ENCODE data around the gene AP1S3.
"Not testable (repeated sequence)": the region's sequence is repeated elsewhere in the genome, so short reads cannot be mapped to it uniquely, and the experiment has no call there.

AP1S3 gene

DNA sequence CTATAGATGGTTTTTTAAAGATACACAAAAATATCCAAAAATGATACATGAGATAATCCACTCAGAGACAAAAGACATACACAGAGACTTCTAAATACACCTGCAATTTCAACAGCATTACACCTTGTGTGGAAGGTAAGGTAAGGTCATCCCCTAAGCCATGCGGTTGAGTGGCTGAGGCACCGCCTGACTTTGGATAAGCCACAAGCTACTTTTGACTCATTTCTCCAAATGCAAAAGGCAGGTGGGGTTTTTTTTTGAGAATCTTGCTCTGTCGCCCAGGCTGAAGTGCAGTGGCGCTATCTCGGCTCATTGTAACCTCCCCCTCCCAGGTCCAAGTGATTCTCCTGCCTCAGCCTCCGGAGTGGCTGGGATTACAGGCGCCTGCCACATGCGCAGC is 13.1 kb downstream of the AP1S3 start:
- no peak overlapping the region for H3K9ac ChIP-seq (ENCODE audit: low read depth, low read length)
- H3K27me3 ChIP-seq (ENCODE audit: control insufficient read depth, insufficient read depth, low read length) = no peaks in the 10 kb centered on the region
- no peaks in the 10 kb centered on the region for H3K36me3 ChIP-seq (ENCODE audit: control insufficient read depth, insufficient read depth, low read length)
- H3K27ac ChIP-seq (ENCODE audit: low read depth, low read length) = no peak overlapping the region
- peaks cover 13% of the 10 kb centered on the region for H3K4me1 ChIP-seq (ENCODE audit: control insufficient read depth, insufficient read depth, low read length)
- no peak overlapping the region for H3K4me3 ChIP-seq (ENCODE audit: low read depth, low read length)
- H3K9me3 ChIP-seq (ENCODE audit: control insufficient read depth, insufficient read depth, low read length) = no peaks in the 10 kb centered on the region

DNA sequence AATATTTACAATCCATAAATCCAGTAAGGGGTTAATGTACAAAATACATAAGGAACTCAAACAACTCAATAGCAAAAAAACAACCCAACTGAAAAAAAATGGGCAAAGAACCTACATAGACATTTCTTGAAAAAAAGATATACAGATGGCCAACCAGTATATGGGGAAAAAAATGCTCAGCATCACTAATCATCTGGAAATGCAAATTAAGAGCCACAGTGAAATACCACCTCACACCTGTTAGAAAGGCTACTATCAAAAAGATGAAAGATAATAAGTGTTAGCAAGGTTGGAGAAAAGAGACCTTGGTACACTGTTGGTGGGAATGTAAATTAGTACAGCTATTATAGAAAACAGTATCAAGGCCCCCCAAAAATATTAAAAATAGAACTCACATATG is 14.6 kb downstream of the AP1S3 start:
- no peak overlapping the region for H3K4me3 ChIP-seq (ENCODE audit: low read depth, low read length)
- H3K9me3 ChIP-seq (ENCODE audit: control insufficient read depth, insufficient read depth, low read length) = no peaks in the 10 kb centered on the region
- H3K9ac ChIP-seq (ENCODE audit: low read depth, low read length) = no peak overlapping the region
- no peaks in the 10 kb centered on the region for H3K36me3 ChIP-seq (ENCODE audit: control insufficient read depth, insufficient read depth, low read length)
- no peaks in the 10 kb centered on the region for H3K27me3 ChIP-seq (ENCODE audit: control insufficient read depth, insufficient read depth, low read length)
- no peak overlapping the region for H3K27ac ChIP-seq (ENCODE audit: low read depth, low read length)
- H3K4me1 ChIP-seq (ENCODE audit: control insufficient read depth, insufficient read depth, low read length) = peaks cover 13% of the 10 kb centered on the region

DNA sequence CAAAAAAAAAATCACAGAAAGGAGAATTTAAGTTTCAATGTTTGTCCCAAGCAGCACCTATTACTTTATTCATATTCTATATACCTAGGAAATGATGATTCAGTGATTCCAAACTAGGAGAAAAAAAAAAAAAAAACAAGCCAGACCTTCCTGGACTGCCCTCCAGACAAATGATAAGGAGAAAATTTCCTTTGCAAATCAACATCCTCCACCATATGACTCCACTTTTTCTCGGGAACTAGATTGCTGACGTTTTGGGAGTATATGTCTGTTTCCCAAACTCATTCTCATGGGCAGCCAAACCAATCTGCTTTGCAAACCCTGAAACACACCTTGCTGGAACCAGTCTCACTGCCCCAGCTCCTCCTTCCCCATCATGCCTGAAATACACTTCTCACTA is 16.8 kb downstream of the AP1S3 start:
- Histone ChIP-seq H3K36me3 (ENCODE audit: control insufficient read depth, insufficient read depth, low read length) (no peaks in the 10 kb centered on the region), H3K9ac (ENCODE audit: low read depth, low read length) (no peak overlapping the region), H3K27me3 (ENCODE audit: control insufficient read depth, insufficient read depth, low read length) (no peaks in the 10 kb centered on the region), H3K4me3 (ENCODE audit: low read depth, low read length) (no peak overlapping the region), H3K27ac (ENCODE audit: low read depth, low read length) (no peak overlapping the region), H3K4me1 (ENCODE audit: control insufficient read depth, insufficient read depth, low read length) (peaks cover 13% of the 10 kb centered on the region), H3K9me3 (ENCODE audit: control insufficient read depth, insufficient read depth, low read length) (no peaks in the 10 kb centered on the region)

DNA sequence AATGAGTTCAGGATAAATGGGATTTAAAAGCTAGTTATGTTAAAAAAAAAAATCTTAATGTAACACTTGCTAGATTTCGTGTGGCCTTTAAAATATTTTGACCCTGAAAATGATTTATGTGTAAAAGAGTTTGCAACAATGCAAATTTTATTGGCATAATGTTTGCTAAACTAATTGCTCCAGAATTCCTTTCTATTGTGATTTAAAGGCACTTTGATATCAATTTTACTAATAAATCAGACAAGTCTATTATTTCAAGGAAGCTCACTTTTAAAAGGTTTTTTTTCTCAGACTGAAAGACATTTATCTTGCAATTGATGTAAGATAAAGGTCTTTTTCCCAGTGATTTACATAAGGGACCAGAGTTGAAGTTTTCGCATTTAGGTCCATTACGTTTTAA is 17.5 kb downstream of the AP1S3 start:
- no peaks in the 10 kb centered on the region for H3K9me3 ChIP-seq (ENCODE audit: control insufficient read depth, insufficient read depth, low read length)
- H3K36me3 ChIP-seq (ENCODE audit: control insufficient read depth, insufficient read depth, low read length) = no peaks in the 10 kb centered on the region
- no peak overlapping the region for H3K4me3 ChIP-seq (ENCODE audit: low read depth, low read length)
- H3K27ac ChIP-seq (ENCODE audit: low read depth, low read length) = no peak overlapping the region
- H3K27me3 ChIP-seq (ENCODE audit: control insufficient read depth, insufficient read depth, low read length) = no peaks in the 10 kb centered on the region
- peaks cover 13% of the 10 kb centered on the region for H3K4me1 ChIP-seq (ENCODE audit: control insufficient read depth, insufficient read depth, low read length)
- H3K9ac ChIP-seq (ENCODE audit: low read depth, low read length) = no peak overlapping the region

DNA sequence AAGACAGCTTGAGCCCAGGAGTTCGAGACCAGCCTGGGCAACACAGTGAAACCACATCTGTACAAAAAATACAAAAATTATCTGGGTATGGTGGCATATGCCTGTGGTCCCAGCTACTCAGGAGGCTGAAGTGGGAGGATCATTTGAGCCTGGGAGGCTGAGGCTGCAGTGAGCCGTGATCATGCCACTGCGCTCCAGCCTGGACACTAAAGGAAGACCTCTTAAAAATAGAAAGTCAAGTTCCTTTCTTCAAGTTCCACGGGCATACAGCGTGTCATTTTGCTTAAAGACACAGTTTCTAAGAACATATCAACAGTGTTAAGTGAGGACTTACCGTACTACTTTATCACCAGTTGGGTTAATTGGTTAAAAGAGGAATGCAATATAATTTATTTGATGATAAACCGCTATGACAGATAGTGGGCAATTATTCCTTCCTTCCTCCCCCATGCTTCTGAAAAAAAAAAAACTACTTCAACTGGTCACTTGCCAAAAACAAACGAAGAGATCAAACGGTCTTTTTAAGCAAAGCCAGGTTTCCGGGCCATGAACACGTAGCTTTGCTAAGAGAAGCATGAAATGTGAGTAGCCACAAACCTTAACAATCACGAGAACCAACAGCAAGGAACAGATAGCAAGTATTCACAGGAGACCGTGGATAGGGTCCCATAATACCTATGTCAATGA is 21.4 kb downstream of the AP1S3 start:
- Histone ChIP-seq H3K27me3 (ENCODE audit: control insufficient read depth, insufficient read depth, low read length) (no peaks in the 10 kb centered on the region), H3K27ac (ENCODE audit: low read depth, low read length) (no peak overlapping the region), H3K4me3 (ENCODE audit: low read depth, low read length) (no peak overlapping the region), H3K9ac (ENCODE audit: low read depth, low read length) (no peak overlapping the region), H3K9me3 (ENCODE audit: control insufficient read depth, insufficient read depth, low read length) (no peaks in the 10 kb centered on the region), H3K36me3 (ENCODE audit: control insufficient read depth, insufficient read depth, low read length) (no peaks in the 10 kb centered on the region), H3K4me1 (ENCODE audit: control insufficient read depth, insufficient read depth, low read length) (peaks cover 13% of the 10 kb centered on the region)

DNA sequence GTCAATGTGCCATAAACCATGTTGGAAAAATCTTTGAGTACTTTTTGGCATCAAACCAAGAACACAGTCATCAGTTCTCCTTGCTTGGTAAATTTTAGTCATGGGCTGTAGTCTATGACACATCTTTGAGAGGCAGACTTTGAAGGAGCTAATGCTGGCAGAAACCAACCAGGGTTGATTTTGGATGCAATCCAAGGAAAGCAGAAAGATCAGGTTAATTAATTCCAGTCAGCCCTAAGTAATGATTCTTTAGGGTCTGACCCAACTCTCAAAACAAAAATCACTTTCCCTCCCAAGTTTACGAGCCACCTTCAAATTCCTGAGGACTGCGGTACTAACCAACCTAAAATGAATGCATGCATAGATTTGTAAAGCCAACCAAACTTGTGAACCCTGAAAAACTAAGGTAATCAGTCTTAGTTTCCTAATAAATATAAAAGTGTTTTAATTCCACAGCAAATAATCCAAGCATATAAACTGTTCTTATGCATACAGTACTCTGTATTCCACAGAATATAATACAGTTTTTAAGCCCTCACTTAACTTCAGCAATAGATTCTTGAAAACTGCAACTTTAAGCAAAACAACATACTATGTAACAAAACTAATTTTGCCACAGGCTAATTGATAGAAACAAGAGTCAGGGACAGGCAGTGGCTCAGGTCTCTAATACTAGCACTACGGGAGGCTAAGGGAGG is 22.0 kb downstream of the AP1S3 start:
- no peak overlapping the region for H3K9ac ChIP-seq (ENCODE audit: low read depth, low read length)
- no peak overlapping the region for H3K27ac ChIP-seq (ENCODE audit: low read depth, low read length)
- H3K36me3 ChIP-seq (ENCODE audit: control insufficient read depth, insufficient read depth, low read length) = no peaks in the 10 kb centered on the region
- H3K4me1 ChIP-seq (ENCODE audit: control insufficient read depth, insufficient read depth, low read length) = peaks cover 8% of the 10 kb centered on the region
- no peak overlapping the region for H3K4me3 ChIP-seq (ENCODE audit: low read depth, low read length)
- H3K27me3 ChIP-seq (ENCODE audit: control insufficient read depth, insufficient read depth, low read length) = no peaks in the 10 kb centered on the region
- no peaks in the 10 kb centered on the region for H3K9me3 ChIP-seq (ENCODE audit: control insufficient read depth, insufficient read depth, low read length)

DNA sequence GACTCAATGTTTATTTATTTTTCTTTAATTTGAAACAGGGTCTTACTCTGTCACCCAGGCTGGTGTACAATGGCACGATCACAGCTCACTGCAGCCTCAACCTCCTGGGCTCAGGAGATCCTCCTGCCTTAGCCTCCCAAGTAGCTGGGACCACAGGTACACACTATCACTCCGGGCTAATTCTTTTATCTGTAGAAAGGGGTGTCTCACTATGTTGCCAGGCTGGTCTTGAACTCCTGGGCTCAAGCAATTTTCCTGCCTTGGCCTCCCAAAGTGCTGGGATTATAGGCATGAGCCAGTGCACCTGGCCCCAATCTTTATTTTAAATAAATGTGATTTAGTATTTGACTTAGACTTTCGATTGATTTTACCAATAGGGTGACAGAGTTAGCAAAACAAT is 22.6 kb downstream of the AP1S3 start:
- H3K36me3 ChIP-seq (ENCODE audit: control insufficient read depth, insufficient read depth, low read length); H3K27ac ChIP-seq (ENCODE audit: low read depth, low read length); H3K9ac ChIP-seq (ENCODE audit: low read depth, low read length); H3K4me3 ChIP-seq (ENCODE audit: low read depth, low read length); H3K27me3 ChIP-seq (ENCODE audit: control insufficient read depth, insufficient read depth, low read length); H3K4me1 ChIP-seq (ENCODE audit: control insufficient read depth, insufficient read depth, low read length); H3K9me3 ChIP-seq (ENCODE audit: control insufficient read depth, insufficient read depth, low read length): not testable (repeated sequence)

DNA sequence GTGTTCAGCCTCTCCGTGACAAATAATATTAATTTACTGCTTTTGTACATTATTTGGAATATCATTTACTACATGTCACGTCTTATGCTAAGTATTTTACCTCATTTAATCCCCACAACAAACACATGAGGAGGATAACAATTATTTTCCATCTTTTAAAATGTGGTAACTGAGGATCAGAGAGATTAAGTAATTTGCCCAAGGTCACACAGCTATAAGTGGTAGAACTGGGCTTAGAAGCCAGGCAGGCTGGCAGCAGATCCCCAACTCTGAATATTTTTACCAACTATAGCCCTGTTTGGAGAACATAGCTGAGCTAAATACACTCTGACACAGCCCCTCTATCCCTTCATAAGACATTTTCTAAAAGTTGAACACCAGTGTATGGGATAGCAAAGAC is 24.1 kb downstream of the AP1S3 start:
- H3K36me3 ChIP-seq (ENCODE audit: control insufficient read depth, insufficient read depth, low read length) = no peaks in the 10 kb centered on the region
- no peaks in the 10 kb centered on the region for H3K4me1 ChIP-seq (ENCODE audit: control insufficient read depth, insufficient read depth, low read length)
- H3K4me3 ChIP-seq (ENCODE audit: low read depth, low read length) = no peak overlapping the region
- no peaks in the 10 kb centered on the region for H3K27me3 ChIP-seq (ENCODE audit: control insufficient read depth, insufficient read depth, low read length)
- H3K9me3 ChIP-seq (ENCODE audit: control insufficient read depth, insufficient read depth, low read length) = no peaks in the 10 kb centered on the region
- H3K9ac ChIP-seq (ENCODE audit: low read depth, low read length) = no peak overlapping the region
- H3K27ac ChIP-seq (ENCODE audit: low read depth, low read length) = no peak overlapping the region

DNA sequence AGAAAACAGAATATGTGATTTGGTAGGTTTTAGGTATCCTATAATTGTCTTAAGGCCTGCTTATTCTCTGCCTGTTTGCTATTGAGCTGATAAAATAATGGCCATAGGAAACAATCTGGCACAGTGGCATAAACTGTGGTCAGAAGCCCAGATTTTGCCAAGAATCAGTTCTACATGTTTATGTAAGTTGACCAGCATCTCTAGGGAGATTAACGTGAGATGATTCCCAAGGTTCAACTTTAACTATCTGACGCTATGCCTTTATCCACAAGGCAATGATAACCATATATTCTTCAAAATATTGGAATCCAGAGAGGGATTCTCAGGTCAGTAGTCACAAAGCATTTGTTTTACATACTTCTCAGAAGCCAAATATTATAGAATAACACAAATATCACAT is 25.6 kb downstream of the AP1S3 start:
- Histone ChIP-seq H3K9ac (ENCODE audit: low read depth, low read length) (no peak overlapping the region), H3K4me1 (ENCODE audit: control insufficient read depth, insufficient read depth, low read length) (no peaks in the 10 kb centered on the region), H3K4me3 (ENCODE audit: low read depth, low read length) (no peak overlapping the region), H3K27ac (ENCODE audit: low read depth, low read length) (no peak overlapping the region), H3K36me3 (ENCODE audit: control insufficient read depth, insufficient read depth, low read length) (no peaks in the 10 kb centered on the region), H3K27me3 (ENCODE audit: control insufficient read depth, insufficient read depth, low read length) (no peaks in the 10 kb centered on the region), H3K9me3 (ENCODE audit: control insufficient read depth, insufficient read depth, low read length) (no peaks in the 10 kb centered on the region)

DNA sequence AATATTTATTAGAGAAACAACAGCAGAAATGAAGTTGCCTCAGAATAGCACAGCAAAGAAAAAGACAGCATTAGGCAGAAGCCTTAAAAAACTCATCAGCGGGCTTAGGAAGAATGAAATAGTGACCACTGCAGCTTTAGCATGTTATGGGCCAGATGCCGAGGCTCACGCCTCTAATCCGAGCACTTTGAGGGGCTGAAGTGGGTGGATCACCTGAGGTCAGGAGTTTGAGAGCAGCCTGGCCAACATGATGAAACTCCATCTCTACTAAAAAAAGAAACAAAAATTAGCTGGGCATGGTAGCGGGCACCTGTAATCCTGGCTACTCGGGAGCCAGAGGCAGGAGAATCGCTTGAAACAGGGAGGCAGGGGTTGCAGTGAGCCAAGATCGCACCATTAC is 32.4 kb downstream of the AP1S3 start:
- Histone ChIP-seq H3K9me3 (ENCODE audit: control insufficient read depth, insufficient read depth, low read length) (no peaks in the 10 kb centered on the region), H3K9ac (ENCODE audit: low read depth, low read length) (no peak overlapping the region), H3K4me3 (ENCODE audit: low read depth, low read length) (no peak overlapping the region), H3K36me3 (ENCODE audit: control insufficient read depth, insufficient read depth, low read length) (no peaks in the 10 kb centered on the region), H3K4me1 (ENCODE audit: control insufficient read depth, insufficient read depth, low read length) (no peaks in the 10 kb centered on the region), H3K27ac (ENCODE audit: low read depth, low read length) (no peak overlapping the region), H3K27me3 (ENCODE audit: control insufficient read depth, insufficient read depth, low read length) (no peaks in the 10 kb centered on the region)

DNA sequence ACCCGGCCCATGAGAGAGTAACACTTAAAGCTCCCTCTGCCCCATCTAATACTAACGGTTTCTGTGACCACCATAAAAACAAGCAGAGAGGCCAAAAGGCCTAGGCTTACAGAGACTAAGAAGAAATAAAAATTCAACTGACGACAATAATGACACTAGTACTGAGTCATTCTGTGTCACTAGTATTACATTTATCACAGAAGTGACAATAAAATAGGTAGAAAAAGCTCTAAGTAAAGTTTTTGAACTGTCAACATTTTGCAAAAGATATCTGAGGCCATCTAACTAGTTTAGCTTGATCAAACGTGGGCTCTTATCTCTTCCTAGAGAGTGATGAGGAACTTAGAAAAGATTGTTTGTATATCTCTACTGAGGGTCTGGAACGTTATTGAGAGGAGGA is 35.6 kb downstream of the AP1S3 start:
- Histone ChIP-seq H3K36me3 (ENCODE audit: control insufficient read depth, insufficient read depth, low read length) (no peaks in the 10 kb centered on the region), H3K4me3 (ENCODE audit: low read depth, low read length) (no peak overlapping the region), H3K9ac (ENCODE audit: low read depth, low read length) (no peak overlapping the region), H3K4me1 (ENCODE audit: control insufficient read depth, insufficient read depth, low read length) (no peaks in the 10 kb centered on the region), H3K27ac (ENCODE audit: low read depth, low read length) (no peak overlapping the region), H3K27me3 (ENCODE audit: control insufficient read depth, insufficient read depth, low read length) (no peaks in the 10 kb centered on the region), H3K9me3 (ENCODE audit: control insufficient read depth, insufficient read depth, low read length) (no peaks in the 10 kb centered on the region)
